HCT116 (cell line): Measurements from ENCODE around the gene SULT2B1.

ENCODE experiments used
- CTCF ChIP-seq, 3 experiments: fragments of 200-600 bp in 1 of 3; sonication (generic) in 1 of 3; IDR thresholded peaks in 2 of 3; conservative IDR thresholded peaks in 1 of 3; 2 replicates each; pipeline ENCODE4 v1.5.1; 2012 to 2017; ENCODE audit warnings: low read depth in 2 of 3, low read length in 2 of 3, antibody characterized with exemption in 1 of 3, borderline replicate concordance in 1 of 3, control low read depth in 1 of 3, mild to moderate bottlenecking in 1 of 3, mixed read lengths in 1 of 3, mixed run types in 1 of 3, moderate library complexity in 1 of 3; ENCODE audit not compliant: insufficient read depth in 1 of 3
- EZH2 ChIP-seq: fragments of 200-600 bp; sonication (generic); IDR thresholded peaks from 2 replicates; pipeline ENCODE4 v1.6.1; 2017; ENCODE audit warnings: antibody characterized with exemption, mixed run types
- REST ChIP-seq: IDR thresholded peaks from 2 replicates; pipeline ENCODE4 v1.6.1; 2012; ENCODE audit warnings: low read depth

DNA sequence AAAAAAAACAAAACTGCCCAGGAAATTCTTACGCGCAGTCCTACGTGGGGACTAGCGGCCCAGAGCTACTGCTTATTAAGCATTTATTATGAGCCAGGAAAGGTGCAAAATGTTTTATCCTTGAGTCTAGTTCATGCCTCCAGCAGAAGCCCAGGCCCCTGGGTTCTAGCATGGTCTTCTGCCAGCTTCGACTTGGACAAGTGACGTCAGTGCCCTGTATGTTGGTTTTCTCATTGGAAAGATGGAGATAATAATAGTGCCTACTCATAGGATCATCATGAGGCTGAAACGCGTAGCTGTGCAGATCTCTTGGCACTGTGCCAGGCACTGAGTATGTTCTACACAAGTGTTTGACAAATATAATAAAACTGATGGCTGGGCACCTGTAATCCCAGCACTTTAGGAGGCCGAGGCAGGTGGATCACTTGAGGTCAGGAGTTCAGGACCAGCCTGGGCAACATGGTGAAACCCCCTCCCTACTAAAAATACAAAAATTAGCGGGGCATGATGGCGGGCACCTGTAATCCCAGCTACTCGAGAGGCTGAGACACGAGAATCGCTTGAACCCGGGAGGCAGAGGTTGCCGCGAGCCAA, 12.4 kb upstream of the SULT2B1 start:
- TF ChIP-seq REST (no peak), CTCF (IDR thresholded peaks at IDR 0.05 in 2 of 3, conservative IDR thresholded peaks at IDR 0.05 in 1 of 3; ENCODE audit: borderline replicate concordance in 1 of 3, insufficient read depth in 1 of 3, low read depth in 2 of 3, low read length in 2 of 3) (no peak), EZH2 (no peak)
